Upper lobe of left lung (tissue), 4 donors: ENCODE results near the gene GPATCH2.

Experiments used
- POLR2A ChIP-seq, 4 donors: fragments of 450-650 bp; IDR thresholded peaks; one replicate each; pipeline ENCODE4 v1.5.1; 2016 to 2017; ENCODE audit warnings: antibody characterized with exemption in 4 of 4, mild to moderate bottlenecking in 2 of 4
- TF ChIP-seq, protein P1 (sequence below), 6 experiments: fragments of 450-650 bp in 4 of 6; fragments of 200-600 bp in 2 of 6; sonication (generic) in 2 of 6; IDR thresholded peaks; one replicate each; pipeline ENCODE4 v1.5.1; 2016 to 2019; ENCODE audit warnings: antibody characterized with exemption in 6 of 6

- TF ChIP-seq POLR2A (IDR thresholded peaks at IDR 0.05) = no peak
- TF ChIP-seq, protein P1, sequence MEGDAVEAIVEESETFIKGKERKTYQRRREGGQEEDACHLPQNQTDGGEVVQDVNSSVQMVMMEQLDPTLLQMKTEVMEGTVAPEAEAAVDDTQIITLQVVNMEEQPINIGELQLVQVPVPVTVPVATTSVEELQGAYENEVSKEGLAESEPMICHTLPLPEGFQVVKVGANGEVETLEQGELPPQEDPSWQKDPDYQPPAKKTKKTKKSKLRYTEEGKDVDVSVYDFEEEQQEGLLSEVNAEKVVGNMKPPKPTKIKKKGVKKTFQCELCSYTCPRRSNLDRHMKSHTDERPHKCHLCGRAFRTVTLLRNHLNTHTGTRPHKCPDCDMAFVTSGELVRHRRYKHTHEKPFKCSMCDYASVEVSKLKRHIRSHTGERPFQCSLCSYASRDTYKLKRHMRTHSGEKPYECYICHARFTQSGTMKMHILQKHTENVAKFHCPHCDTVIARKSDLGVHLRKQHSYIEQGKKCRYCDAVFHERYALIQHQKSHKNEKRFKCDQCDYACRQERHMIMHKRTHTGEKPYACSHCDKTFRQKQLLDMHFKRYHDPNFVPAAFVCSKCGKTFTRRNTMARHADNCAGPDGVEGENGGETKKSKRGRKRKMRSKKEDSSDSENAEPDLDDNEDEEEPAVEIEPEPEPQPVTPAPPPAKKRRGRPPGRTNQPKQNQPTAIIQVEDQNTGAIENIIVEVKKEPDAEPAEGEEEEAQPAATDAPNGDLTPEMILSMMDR (IDR thresholded peaks at IDR 0.05) = no peak
Measured at GRCh38 chr1:217498209-217498608, 132.7 kb downstream of the GPATCH2 start.
